ACC112 (cell line): ENCODE data around the gene MFSD6.

Source experiments
- H2AFZ ChIP-seq: fragments of 200-600 bp; sonication (generic); one replicate; pipeline ENCODE4 v1.6.0; 2017; ENCODE audit warnings: antibody characterized with exemption, low read length; ENCODE audit not compliant: unreplicated experiment
- H3K27ac ChIP-seq: fragments of 200-600 bp; sonication (generic); 2 replicates; pipeline ENCODE4 v1.5.1; 2014; ENCODE audit warnings: low read depth, mild to moderate bottlenecking, antibody characterized with exemption, low read length, moderate library complexity
- H3K27me3 ChIP-seq: fragments of 200-600 bp; sonication (generic); 2 replicates; pipeline ENCODE4 v1.6.1; 2014; ENCODE audit warnings: mild to moderate bottlenecking, antibody characterized with exemption, low read length, moderate library complexity, mixed read lengths; ENCODE audit not compliant: insufficient read depth
- H3K36me3 ChIP-seq: fragments of 200-600 bp; sonication (generic); 2 replicates; pipeline ENCODE4 v1.6.1; 2016; ENCODE audit warnings: mild to moderate bottlenecking, antibody characterized with exemption, low read length, moderate library complexity, mixed read lengths; ENCODE audit not compliant: insufficient read depth
- H3K4me1 ChIP-seq: fragments of 200-600 bp; sonication (generic); one replicate; pipeline ENCODE4 v1.6.1; 2016; ENCODE audit warnings: low read length, mixed read lengths; ENCODE audit not compliant: insufficient read depth, unreplicated experiment, control insufficient read depth
- H3K4me3 ChIP-seq: fragments of 200-600 bp; sonication (generic); 2 replicates; pipeline ENCODE4 v1.5.1; 2014; ENCODE audit warnings: mild to moderate bottlenecking, low read depth, low read length
- H3K79me2 ChIP-seq: fragments of 200-600 bp; sonication (generic); one replicate; pipeline ENCODE4 v1.6.0; 2016; ENCODE audit warnings: low read length; ENCODE audit not compliant: control insufficient read depth, unreplicated experiment, insufficient read depth

Gene MFSD6

DNA sequence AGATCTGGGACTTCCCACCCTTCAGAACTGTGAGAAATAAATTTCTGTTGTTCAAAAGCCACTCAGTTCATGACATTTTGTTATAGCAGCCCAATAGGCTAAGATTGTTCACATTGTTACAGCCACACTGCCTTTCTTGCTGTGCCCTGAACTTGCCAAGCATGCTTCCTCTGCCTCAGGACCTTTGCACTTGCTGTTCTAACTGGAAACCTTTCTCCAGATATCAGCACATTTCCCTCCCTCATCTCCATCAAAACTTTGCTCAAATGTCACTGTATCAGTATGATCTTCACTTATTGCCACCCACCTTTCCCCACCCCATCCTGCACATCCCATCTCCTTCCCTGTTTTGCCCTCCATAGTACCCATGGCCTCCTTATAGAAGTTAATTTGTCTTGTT lies 32.1 kb upstream of the MFSD6 start:
- H3K36me3 ChIP-seq, result no peaks in the 10 kb centered on the region
- no peaks in the 10 kb centered on the region for H3K27me3 ChIP-seq
- H3K27ac ChIP-seq, result no peak overlapping the region
- no peak overlapping the region for H2AFZ ChIP-seq
- peaks cover 23% of the 10 kb centered on the region for H3K4me1 ChIP-seq
- H3K4me3 ChIP-seq, result no peak overlapping the region
- H3K79me2 ChIP-seq, result no peaks in the 10 kb centered on the region

DNA sequence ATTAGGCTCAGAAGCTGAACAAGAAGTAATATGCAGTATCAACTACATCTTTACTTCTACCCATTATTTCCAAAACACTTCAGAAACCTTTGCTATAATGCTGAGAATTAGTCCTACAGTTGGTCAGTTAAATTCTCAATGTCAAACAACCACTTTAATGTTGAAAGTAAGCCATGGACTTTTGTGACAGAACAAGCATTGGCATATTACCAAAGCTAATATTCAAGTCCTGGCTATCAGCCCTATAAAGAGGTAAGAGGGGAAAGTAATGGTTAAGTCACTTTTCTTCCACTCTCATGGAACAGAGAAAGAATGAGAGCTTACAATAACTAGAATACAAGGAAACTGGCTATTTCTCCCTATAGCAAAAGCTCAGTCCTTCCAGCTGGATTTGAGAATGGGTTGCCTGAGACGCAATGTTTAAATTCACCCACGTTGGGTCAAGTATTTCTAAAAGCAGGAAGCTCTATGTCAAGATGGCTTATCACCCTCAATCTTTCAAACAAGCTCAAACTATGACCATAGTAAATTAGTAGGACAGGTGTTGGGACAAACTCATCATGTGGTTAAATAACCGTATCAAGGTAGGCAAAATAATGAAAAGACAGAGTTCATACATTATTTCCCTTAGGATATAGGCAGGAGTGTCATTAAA lies 31.4 kb upstream of the MFSD6 start:
- Histone ChIP-seq H2AFZ (no peak overlapping the region), H3K4me3 (no peak overlapping the region), H3K79me2 (no peaks in the 10 kb centered on the region), H3K4me1 (peaks cover 23% of the 10 kb centered on the region), H3K27ac (no peak overlapping the region), H3K36me3 (no peaks in the 10 kb centered on the region), H3K27me3 (no peaks in the 10 kb centered on the region)

DNA sequence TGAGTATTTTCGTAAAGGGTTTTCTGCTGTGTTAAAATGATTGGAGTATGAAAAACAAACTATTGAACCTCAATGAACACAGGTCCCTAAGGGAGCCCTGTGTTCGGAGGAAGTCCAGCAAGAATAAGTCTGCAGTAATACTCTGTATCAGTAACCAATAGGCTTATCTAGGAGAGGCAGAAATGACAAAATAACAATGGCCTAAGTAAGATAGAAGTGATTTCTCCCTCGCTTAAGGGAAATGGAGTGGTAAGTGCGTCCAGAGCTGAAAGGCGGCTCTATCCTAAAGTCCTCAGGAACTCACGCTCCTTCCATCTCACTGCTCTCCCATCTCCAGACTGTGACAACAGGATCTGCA lies 29.3 kb upstream of the MFSD6 start:
- peaks cover 23% of the 10 kb centered on the region for H3K4me1 ChIP-seq
- no peaks in the 10 kb centered on the region for H3K27me3 ChIP-seq
- H3K4me3 ChIP-seq, result peak overlapping the region; percentile 35
- peak overlapping the region; percentile 72 for H3K27ac ChIP-seq
- H3K79me2 ChIP-seq, result no peaks in the 10 kb centered on the region
- no peak overlapping the region for H2AFZ ChIP-seq
- no peaks in the 10 kb centered on the region for H3K36me3 ChIP-seq

DNA sequence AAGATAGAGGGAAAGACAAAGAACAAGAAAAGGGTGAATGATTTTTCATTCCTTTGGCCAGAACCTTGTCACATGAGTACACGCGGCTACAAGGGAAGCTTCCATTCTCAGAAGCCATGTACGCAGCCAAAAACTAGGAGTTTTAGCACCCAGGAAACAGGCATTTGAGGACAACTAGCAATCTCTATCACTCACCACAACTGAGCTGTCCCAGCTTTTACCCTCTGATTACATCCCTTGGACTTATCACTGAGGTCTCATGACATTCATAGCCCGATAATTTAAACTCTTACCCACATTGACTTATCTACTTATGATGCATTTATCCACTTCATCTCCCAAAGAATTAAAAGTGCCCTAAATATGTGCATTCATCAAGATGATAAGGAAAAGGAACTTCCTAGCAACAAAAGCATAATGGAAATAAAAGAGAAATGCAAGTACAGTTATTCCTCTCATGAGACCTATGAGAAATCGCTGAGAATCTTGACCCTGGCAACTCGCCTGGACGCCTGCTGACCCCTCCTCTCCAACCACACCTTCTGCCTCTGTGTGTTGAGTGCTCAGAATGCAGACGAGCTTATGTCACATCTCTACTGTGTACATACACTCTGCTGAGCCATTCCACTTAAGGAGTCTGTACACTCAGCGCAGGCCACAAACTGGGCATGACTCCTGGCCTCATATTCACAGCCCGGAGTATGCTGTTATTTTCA lies 28.7 kb upstream of the MFSD6 start:
- Histone ChIP-seq H3K4me3 (peak overlapping the region; percentile 35; the same call in 1 of the 2 replicates), H3K36me3 (no peaks in the 10 kb centered on the region), H3K27ac (peak overlapping the region; percentile 72), H3K79me2 (no peaks in the 10 kb centered on the region), H3K4me1 (peaks cover 23% of the 10 kb centered on the region), H2AFZ (no peak overlapping the region), H3K27me3 (no peaks in the 10 kb centered on the region)

DNA sequence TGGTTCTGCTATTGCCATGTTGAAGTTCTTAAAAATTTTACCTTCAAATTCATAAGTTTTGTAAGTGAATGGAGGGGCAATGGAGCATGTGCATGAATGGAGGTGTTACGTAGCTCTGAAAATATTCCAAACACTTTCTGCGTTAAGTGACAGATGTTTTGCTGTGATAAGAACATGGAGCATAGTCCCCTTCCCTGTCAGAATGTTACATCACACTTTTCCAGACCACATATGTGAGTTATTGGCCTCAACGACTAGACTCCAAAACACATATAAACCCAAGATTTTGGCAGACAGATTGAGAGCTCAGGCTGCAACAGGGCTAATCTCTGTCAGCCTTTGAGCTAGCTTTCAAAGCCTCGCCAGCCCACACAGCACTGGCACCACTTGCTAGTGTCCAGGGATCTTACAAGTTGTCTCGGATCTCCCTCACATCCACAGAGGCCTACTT lies 27.2 kb upstream of the MFSD6 start:
- H3K4me1 ChIP-seq, result peaks cover 23% of the 10 kb centered on the region
- no peak overlapping the region for H3K27ac ChIP-seq
- H3K36me3 ChIP-seq, result no peaks in the 10 kb centered on the region
- H3K4me3 ChIP-seq, result no peak overlapping the region
- H3K79me2 ChIP-seq, result no peaks in the 10 kb centered on the region
- no peaks in the 10 kb centered on the region for H3K27me3 ChIP-seq
- H2AFZ ChIP-seq, result no peak overlapping the region

DNA sequence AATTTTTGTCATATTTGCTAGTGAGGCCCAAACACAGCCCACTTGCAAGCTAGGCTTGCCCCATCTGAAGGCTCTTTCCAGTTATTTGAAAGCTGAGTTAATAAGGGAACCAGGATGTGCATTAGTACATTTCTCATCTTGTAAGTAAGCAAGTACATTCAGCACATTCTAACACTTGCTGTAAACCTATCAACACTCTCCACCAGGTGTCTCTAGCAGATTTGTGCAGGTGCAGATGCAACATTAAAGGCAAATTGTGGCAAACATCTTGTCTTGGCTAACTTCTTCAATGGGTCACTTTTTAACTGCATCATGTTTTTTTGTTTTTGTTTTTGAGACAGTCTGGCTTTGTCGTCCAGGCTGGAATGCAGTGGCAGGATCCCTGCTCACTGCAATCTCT lies 25.3 kb upstream of the MFSD6 start:
- H3K36me3 ChIP-seq, result no peaks in the 10 kb centered on the region
- H3K27me3 ChIP-seq, result no peaks in the 10 kb centered on the region
- no peak overlapping the region for H3K4me3 ChIP-seq
- no peaks in the 10 kb centered on the region for H3K79me2 ChIP-seq
- H2AFZ ChIP-seq, result no peak overlapping the region
- H3K27ac ChIP-seq, result no peak overlapping the region
- peaks cover 16% of the 10 kb centered on the region for H3K4me1 ChIP-seq

DNA sequence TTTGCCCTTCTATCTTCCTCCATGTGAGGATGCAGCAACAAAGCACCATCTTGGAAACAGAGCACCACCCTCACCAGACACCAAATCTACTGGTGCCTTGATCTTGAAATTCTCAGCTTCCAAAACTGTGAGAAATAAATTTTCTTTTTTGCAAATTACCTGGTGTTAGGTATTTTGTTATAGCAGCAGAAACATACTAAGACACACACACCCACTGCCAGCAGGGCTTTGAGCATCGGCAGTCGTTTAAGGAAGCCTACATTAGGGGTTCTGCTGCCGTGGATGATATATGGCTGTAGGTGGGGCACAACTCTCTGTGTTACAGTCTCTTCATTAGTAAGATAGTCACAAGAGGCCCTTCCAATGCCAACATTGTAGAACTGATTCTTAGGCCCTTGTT lies 20.7 kb upstream of the MFSD6 start:
- H3K4me1 ChIP-seq, result no peaks in the 10 kb centered on the region
- no peak overlapping the region for H3K4me3 ChIP-seq
- no peaks in the 10 kb centered on the region for H3K36me3 ChIP-seq
- H3K27ac ChIP-seq, result no peak overlapping the region
- H2AFZ ChIP-seq, result no peak overlapping the region
- H3K27me3 ChIP-seq, result no peaks in the 10 kb centered on the region
- H3K79me2 ChIP-seq, result no peaks in the 10 kb centered on the region

DNA sequence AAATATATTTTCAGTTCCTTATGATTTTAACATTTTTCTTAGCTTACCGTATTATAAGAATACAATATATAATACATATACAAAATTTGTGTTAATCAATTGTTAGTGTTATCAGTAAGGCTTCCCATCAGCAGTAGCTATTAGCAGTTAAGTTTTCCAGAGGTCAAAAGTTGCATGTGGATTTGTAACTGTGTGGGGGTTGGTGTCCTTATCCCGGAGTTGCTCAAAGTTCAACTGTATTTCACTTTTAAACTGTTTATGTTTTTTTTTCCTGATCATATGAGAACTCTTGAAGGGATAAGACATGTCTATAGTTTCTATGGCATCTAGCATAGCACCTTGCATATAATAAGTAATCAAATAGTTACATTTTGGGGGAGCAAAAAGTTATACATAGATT lies 11.9 kb upstream of the MFSD6 start:
- Histone ChIP-seq H3K36me3 (no peaks in the 10 kb centered on the region), H3K79me2 (no peaks in the 10 kb centered on the region), H3K4me1 (no peaks in the 10 kb centered on the region), H3K4me3 (no peak overlapping the region), H2AFZ (no peak overlapping the region), H3K27me3 (peaks cover 6% of the 10 kb centered on the region; the same call in 1 of the 2 replicates), H3K27ac (no peak overlapping the region)

DNA sequence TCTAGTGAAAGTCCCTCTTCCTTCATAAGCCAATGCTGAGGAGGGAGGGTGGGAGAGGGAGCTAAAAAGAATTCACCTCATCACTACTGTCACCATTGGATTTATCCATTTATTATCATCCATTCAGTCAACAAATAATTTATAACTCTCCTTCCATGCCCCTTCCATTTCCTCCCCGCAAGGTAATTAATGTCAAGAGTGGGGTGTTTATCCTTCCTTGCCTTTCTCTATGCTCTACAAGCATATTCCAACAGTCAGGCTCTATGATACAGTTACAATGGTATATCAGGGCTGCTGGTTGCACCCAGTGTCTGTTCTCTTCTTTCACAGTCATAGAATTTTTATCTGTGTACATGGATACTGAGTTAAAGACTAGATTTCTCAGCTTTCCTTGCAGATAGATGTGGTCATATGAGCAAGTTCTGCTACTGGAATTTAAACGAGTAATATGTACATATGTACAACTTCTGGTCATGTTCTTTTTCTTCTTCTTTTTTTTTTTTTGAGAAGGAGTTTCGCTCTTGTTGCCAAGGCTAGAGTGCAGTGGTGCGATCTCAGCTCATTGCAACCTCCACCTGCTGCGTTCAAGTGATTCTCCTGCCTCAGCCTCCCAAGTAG lies 5.1 kb upstream of the MFSD6 start:
- Histone ChIP-seq H3K4me3 (no peak overlapping the region), H3K27ac (no peak overlapping the region), H3K4me1 (no peaks in the 10 kb centered on the region), H3K27me3 (peaks cover 13% of the 10 kb centered on the region), H2AFZ (no peak overlapping the region), H3K36me3 (no peaks in the 10 kb centered on the region), H3K79me2 (no peaks in the 10 kb centered on the region)

DNA sequence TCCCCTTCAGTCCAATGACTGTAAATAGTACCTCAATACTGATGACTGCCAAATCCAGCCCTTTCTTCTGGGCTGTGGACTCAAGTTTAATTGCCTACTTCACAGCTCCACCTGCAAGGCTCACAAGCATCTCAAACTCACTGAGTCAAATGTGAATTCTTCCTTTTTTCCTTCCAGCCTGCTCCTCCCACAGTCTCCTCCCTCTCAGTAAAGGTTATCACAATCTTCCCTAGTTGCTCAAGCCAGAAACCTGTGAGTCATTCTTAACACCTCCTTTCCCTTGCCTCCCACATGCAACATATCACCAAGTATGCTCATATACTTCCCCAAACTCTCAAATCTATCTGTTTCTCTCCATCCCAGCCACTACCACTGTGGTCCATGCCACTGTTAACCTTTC lies 3.7 kb upstream of the MFSD6 start:
- Histone ChIP-seq H3K4me1 (no peaks in the 10 kb centered on the region), H3K4me3 (no peak overlapping the region), H3K79me2 (no peaks in the 10 kb centered on the region), H3K27ac (no peak overlapping the region), H2AFZ (no peak overlapping the region), H3K36me3 (no peaks in the 10 kb centered on the region), H3K27me3 (peaks cover 22% of the 10 kb centered on the region)

DNA sequence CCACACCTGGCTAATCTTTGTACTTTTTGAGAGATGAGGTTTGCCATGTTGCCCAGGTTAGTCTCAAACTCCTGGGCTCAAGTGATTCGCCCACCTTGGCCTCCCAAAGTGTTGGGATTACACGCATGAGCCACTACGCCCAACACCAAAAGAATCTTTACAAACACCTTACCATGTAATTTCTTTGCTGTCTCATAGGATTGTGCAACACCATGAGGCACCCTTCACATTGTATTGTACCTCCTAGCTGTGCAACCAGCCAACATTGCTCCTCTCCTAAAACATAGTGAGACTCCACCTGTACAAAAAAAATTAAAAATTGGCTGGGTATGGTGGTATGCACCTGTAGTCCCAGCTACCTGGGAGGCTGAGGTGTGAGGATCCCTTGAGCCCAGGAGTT lies 3.1 kb upstream of the MFSD6 start:
- Histone ChIP-seq H3K79me2 (no peaks in the 10 kb centered on the region), H3K27me3 (peaks cover 28% of the 10 kb centered on the region), H2AFZ (no peak overlapping the region), H3K27ac (no peak overlapping the region), H3K4me3 (no peak overlapping the region), H3K36me3 (no peaks in the 10 kb centered on the region), H3K4me1 (no peaks in the 10 kb centered on the region)
